NCI-H1048 (cell line): Measurements from ENCODE around the gene CCR2.
"Not testable (repeated sequence)": the region's sequence is repeated elsewhere in the genome, so short reads cannot be mapped to it uniquely, and the experiment has no call there.

Source experiments
- DNase-seq: peaks from one replicate; lab custom pipeline; 2025; lab: John Stamatoyannopoulos, UW

CCR2 gene

DNA sequence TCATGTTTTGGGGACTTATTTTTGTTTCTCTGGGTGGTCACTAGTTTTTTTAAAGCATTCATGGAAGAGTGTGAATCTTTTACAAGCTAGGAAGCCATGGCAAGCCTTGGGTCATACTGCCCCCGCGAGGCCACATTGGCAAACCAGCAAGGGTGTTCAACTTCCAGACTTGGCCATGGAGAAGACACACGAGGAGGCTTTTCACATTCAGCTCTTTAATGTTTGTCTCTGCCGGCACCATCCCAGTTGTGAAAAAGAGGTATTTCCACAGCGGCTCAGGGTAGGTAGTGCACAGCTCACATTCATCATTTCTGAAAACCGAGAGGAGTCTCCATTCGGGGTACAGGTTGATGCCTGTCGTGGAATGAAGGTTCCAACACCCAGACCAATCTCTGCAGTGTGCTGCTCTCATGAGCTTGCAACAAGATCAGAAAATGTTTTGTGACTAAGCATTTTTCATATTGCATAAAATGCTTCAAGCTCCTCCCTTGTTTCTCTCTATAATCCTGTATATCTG, 24.6 kb downstream of the CCR2 start:
- no peak for DNase-seq

DNA sequence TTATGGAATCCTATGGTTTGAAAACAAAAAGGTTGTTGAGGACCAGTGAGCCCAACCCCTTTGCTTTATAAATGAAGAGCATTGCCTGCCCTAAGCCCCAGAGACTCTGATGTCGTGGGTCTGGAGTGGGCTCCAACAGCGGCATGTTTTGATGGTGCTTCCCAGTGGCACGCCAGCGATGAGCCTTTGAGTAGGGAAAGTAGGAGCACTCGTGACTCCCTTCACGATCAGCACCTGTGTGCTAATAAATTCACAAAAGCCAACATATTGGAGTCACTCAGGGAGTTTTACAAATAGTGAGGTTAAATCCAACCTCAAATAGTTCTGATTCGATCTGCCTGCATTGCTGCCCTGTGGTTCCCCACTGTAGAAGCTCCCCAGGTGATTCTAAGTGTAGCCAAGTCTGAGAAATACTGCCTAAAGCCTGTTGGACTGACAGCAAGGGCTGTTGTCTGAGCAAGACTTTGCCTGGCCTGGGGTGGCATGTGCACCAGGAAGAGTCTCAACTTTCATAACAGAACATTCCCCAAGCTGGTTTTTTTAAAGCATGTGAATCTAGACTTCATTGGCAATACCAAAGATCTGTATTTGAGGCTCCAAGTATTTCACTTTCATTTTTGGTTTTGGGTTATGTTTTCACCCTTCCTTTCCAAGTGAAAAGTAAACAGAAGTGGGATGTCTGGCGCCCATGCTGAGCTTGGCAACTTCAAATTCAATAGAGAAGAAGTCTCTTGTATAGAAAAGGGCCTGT, 26.7 kb downstream of the CCR2 start:
- DNase-seq, result no peak

DNA sequence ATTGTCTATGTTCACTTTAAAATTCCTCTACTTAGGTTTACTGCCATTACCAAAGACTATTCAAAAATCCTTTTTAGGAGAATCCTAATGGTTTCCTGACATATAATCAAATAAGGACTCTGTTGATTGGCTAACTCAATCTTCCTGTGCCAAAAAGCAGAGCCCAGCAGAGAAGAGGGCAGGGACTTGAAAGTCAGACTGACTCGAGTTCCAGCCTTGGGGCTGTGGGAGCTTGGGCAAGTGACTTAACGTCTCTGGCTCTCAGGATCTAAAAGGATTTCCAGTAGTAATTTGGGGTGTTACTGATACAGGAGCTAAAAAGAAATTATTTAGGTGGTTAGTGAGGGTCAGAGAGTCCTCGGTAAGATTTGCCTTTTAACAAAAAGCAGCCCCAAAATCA, 27.7 kb downstream of the CCR2 start:
- DNase-seq, result no peak

DNA sequence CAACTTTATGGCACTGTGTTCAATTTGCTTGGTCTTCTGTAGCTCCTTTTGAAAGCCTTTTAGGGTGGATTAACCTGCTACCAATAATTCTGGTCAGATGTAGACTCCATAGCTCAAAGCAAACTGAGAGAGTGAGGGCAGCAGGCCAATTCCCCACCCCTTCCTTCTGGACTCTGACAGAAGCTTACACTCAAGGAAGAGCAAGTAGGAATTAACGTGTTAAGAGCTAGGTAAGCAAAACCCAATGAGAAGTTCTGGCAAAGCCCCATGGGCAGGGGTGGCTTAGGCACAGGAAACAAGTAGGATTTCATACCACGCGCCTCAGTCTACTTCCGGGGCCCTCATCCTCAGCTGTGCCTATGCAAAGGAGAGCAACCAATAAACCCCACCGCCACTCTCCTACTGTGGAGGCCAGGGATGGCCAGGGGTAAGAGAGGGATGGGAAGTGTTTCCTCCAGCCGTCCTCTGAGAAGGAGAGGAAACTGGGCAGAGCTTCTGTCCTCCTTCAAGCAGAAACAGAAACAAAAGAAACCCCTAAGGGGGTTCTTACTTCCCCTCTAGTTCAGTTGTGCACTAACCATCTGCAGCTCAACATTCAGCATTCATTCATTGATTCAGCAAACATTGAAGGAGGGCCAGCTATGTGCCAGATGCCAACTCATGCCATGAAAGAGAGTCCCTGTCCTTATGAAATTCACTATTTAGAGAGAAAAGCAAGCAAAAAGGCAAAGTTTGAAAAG, 29.5 kb downstream of the CCR2 start:
- DNase-seq, result no peak

DNA sequence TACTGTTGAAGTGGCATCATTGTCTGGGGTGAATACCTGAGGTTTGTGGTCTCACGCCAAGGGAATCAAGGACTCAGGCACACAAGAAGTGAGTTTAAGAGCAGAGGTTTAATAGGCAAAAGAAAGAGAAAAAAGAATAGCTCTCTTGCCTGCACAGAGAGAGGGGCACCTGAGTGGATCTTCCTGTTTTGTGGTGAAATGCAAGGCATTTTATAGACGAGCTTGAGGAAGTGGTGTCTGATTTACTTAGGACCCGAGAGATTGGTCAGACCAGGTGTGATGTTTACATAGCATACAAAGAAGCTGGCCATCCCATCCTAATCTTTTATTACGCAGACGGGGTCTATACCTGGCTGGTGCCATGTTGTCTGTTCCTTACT, 30.0 kb downstream of the CCR2 start:
- DNase-seq, result no peak

DNA sequence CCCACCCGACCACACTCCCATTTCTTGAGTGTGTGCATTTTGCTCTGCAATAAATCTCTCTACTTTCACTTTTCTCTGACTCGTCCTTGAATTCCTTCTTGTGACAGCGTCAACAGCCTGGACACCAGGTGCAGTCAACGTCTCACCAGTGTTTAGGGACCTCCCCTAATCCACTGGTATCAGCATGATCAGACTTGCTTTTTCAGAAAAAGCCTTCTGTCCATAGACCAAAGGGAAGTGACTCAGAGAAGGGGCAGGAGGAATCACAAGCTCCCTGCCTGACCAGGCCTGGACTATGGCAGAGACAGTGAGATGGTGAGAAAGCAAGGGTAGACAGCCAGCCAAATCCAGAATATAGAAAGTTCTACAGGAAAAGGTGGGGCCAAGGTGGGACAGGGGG, 32.3 kb downstream of the CCR2 start:
- DNase-seq, result no peak

DNA sequence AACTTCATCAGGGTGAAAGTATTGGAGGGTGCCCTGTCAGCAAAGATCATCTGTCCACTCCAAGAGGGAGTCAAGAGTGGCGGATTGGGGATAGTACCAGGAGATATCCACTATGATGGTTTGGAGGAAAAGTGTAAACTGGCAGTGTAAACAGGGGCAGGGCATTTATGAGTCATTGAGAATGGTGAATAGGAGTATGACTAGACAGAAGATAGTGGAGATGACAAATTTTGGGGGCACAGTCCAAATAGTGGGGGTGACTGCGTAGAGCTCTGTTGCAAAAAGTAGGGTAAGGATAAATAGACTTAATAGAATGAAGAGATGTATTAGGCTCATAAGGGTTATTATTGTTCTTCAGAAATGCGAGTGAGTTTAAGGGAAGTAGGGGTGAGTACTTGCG, 34.9 kb downstream of the CCR2 start:
- not testable (repeated sequence) for DNase-seq

DNA sequence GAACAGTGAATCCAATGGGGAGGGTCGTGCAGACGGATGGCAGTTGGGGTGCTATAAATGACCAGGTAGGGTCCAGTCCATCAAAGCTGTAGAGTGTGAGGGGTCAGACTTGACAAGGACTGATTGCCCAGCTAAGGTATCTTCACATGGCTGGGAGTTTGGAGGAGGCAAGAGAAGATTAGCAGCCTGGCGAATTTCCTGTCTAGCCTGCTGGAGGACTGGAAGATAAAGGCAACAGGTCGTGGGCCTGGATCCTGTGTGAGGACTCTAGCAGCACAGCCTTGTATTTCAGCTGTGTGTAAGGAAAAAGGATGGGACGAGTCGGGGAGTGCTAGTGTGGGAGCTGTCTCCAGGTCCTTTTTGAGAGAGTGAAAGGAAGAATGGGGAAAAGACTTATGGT, 35.4 kb downstream of the CCR2 start:
- no peak for DNase-seq

DNA sequence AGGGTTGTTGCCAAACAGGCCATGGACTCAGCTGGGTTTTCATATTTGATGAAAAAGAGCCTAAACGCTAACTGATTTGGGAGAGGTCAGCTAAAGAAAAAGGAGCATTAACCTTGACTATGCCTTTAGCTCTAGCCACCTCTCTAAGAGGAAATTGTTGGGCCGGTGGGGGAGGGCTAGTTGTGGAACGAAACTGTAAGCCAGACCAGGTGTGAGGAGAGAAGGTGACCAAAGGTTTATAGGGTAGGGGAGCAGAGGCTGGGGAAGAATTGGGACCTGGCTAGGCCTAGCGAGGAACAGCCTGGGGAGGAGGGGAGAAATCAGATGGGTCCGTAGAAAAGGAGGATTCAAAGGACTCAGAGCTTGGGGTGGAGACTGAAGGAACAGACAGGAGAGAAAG, 37.6 kb downstream of the CCR2 start:
- not testable (repeated sequence) for DNase-seq

DNA sequence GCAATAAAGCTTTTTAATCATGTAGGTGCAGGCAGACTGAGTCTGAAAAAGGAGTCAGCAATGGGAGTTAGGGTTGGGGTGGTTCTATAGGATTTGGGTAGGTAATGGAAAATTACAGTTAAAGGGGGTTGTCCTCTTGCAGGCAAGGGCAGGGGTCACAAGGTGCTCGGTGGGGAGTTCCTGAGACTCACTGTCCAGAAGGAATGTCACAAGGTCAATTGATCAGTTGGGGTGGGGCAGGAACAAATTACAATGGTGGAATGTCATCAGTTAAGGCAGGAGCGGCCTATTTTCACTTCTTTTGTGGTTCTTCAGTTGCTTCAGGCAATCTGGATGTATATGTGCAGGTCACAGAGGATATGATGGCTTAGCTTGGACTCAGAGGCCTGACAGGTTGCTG, 39.1 kb downstream of the CCR2 start:
- no peak for DNase-seq

DNA sequence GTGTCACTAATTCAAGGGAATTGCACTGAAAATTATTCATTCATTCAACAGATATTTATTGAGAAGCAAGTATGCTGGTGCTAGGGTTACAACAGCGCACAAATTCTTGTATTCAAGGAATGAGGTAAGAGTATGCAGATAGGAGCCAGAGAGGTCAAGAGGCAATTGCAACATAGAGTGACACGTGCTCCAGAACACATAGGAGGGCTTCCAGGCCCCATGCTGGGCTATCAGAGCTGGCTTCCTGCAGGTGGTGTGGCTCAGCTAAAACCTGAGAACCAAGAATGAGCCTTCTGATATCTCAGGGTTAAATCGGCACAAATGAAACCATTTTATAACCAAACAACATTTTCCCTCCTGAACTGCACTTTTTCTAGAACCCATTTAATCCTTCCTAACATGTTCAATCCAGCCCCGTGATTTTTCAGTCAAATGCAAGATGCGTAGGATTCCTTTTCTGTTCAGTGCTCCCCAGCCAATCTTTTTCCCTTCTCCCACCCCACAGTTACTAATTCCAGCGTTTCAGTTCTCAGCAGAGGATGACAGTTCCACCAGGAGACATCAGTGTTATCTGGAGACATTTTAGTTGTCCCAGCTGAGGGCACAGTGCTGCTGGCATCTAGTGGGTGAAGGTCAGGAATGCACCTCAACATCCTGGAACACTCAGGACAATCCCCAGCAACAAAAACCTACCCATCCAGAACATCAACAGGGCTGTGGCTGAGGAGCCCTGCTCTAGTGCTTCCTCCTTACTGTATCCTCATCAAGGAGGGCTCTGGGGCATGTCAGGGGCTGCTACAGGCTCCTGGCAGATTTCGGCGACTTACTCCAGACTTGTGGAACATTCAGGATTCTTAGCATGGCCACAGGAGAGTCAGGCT, 39.9 kb downstream of the CCR2 start:
- DNase-seq, result no peak

DNA sequence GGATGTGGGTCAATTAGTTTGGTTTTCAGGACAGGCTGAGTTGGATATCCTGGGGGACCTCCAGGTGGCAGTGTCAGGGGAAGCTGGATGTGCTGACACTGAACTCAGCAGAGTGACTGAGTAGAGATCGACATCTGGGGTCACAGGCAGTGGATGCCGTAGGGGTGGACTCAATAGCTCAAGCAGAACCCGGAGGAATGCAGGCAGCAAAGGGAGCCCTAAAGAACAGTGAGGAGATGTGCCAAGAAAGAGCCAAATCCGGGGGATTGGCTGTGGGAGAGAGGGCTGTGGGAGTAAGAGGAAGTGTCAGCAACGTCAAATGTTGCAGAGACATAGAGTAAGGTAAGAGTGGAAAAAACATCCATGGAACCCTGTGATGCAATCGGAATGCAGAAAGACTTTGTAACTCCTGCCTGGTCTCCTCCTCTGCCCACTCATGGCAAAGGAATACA, 41.3 kb downstream of the CCR2 start:
- DNase-seq, result no peak

DNA sequence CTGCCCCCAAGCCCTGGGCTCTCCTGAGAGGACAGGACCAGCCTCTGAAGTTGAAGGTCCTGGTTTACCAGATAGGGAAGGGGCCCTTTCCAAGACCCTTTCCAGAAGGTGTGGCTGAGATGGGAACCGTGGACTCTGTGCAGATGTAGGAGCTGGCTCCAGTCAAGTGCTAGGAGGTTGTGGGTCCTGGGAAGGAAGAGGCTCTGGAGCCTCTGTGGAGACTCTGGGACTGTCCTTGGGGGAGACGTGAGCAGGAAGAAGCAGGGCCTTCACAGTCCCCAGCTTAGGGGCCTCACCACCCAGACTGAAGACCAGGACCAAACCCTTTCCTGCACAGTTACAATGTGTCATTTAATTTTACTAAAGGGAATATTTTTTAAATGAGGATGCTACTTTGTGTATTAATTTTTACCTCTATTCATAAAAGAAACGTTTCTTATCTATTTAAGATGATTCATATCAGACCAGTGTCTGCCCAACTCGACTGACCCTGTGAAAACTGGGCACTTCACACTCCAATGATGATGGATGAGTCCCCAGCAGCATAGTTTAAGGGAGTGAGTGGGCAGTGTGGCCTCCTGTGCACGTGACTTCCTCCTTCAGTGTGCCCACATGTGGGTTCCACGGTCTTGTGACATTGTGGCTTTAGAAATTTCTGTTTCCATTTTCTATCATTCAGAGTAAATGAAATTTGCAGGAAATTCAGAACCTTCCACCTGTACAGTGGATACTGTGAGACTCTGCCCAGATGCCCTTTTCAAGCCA, 42.0 kb downstream of the CCR2 start:
- no peak for DNase-seq

DNA sequence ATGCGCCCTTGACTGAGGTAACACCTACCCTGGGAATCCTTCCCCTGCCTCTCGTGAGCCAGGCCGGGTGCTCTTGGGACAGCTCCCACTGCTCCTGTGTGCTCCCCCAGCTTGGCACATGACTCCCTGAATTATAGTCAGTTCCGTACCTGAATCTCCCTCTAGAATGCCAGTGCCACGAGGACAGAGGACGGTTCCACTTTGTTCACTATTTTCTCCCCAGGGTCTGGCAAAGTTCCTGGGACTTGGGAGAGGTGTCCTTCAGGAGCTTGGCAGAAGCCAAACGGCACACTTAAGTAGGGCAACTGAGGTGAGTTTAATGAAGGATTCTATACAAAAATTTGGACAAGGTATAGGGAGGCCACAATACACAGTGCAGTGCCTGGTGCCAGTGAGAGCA, 43.2 kb downstream of the CCR2 start:
- DNase-seq, result no peak

DNA sequence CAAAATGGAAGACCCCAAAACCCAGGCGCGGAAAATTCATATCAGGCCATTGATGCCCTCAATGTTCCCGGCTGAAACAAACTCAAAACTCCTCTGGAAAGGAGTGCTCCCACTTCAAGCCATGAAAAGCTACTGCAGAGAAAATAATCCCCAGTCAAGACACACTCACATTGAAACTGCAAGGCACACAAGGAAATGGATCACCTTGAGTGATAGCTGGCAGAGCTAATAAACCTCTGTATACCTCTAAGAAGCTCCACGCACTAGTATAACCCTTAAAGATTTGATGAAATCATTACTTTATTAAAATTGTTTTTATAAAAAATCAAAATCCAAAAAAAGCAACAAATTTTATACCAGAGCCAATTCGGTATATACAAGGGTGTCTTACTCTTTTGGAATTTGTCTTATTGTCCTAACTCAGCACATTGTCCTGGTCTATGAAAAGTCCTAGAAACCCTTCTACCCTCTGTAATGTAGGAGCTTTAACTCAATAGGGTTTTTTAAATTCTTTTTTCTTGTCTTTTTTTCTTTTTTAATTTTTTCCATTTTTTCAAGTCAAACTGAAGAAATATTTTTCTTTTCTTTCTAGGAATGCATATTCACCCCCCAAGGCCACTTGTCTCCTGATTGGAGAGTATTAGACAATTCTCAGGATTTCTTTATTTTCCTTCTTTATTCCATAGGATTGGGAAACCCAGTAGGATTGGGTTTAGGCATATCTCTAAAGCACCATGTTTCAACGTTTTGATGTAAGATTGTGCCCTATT, 44.5 kb downstream of the CCR2 start:
- no peak for DNase-seq

DNA sequence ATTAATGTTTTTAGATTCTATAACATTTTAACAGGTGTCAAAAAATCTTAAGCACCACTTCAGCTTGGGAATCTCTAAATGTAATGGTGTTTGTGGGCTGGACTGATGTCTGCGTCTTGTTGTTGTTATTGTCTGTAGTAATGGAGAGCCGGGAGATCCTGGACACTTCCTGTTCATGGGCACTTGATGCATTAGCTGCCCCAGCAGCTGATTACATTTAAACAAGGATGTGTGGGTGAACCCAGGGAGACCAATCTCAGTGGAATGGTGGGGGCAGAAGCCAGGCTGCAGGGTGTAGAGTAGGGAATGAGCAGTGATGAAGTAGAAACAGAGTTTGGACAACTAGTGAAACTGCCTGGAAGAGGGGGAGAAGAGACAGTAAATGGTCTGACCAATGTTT, 45.2 kb downstream of the CCR2 start:
- no peak for DNase-seq

DNA sequence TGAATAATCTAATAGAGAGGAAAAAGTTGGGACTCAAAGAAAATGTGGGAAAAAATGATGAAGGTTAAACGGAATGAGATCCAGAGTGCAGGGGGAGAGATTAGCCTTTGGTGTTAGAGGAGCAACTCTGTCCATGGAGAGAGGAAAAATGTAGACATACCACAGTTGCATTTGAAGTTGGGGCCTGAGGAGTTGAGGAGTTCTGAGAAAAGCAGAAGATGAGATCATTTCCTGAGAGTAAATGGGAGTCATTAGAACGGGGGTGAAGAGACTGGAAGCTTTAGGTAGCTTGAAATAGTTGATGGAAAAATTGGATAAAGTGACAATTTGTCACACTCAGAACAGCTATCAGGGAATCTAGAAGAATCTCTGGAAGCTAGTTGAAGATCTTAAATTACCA, 45.6 kb downstream of the CCR2 start:
- DNase-seq, result no peak

DNA sequence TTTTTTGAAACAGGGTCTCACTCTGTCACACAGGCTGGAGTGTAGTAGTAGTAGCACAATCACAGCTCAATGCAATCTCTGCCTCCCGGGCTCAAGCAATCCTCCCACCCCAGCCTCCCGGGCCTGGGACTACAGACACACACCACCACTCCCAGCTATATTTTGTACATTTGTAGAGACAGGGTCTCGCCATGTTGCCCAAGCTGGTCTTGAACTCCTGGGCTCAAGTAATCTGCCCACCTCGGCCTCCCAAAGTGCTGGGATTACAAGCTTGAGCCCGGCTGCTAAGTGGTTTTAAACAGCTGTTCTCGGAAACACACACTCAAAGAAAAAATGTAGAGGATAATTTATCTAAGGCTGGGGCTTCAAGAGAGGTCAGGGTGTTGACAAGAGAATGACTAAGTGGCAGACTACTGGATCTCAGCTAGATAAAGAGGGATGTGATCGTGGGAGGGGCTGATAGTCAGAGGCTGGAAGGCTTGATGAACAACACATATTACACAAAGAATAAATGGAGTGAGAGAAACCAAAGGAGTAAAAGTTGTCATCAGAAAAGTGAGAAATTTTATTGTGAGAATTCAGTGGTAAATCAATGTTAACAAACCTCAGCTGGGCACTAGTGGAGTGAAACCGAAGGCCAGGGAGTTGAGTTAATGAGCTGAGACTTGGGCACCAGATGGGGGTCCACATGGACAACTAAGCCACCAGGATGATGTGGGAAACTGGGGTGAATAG, 46.3 kb downstream of the CCR2 start:
- DNase-seq, result no peak

DNA sequence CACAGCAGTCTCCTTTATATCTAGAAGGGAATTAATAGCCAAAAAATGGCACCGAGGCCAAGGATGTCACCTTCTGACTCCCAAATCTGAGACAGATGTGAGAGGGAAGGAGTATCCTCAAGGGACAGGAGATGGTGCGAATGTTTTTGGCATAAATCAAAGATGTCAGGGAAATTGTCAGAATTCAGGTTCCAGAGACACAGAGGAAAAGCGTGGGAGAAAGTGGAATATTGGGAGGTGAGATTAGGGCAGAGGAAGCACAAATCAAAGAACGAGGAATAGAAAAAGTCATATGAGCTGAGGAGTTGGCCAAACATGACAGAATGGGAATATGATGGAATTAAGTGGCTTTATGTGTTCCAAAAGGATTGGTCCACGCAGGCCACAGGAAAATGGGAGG, 46.9 kb downstream of the CCR2 start:
- DNase-seq, result no peak

DNA sequence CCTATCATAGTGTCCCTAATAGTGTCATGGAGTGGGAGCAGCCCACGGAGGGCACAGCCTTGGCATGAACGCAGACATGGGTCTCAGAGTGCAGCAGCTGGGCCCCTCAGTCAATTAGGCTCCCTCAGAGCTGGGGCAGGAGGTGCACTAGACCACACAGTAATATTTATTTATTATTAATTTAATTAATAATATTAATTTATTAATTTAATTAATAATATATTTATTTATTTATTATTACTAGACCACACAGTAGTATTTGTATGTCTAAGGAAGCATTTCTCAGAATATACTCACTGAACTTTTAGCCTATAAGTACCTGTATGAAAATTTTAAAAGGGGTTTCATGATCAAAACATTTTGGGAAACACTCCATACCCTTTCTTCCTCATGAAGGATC, 47.7 kb downstream of the CCR2 start:
- DNase-seq, result no peak
